GM03348 (cell line): ENCODE data around the gene TMEM143.
"Not testable (repeated sequence)": the region's sequence is repeated elsewhere in the genome, so short reads cannot be mapped to it uniquely, and the experiment has no call there.

ENCODE experiments used
- DNase-seq: peaks from one replicate; pipeline ENCODE4 v3.0.0; 2012; ENCODE audit warnings: low spot score

TMEM143 gene

DNA sequence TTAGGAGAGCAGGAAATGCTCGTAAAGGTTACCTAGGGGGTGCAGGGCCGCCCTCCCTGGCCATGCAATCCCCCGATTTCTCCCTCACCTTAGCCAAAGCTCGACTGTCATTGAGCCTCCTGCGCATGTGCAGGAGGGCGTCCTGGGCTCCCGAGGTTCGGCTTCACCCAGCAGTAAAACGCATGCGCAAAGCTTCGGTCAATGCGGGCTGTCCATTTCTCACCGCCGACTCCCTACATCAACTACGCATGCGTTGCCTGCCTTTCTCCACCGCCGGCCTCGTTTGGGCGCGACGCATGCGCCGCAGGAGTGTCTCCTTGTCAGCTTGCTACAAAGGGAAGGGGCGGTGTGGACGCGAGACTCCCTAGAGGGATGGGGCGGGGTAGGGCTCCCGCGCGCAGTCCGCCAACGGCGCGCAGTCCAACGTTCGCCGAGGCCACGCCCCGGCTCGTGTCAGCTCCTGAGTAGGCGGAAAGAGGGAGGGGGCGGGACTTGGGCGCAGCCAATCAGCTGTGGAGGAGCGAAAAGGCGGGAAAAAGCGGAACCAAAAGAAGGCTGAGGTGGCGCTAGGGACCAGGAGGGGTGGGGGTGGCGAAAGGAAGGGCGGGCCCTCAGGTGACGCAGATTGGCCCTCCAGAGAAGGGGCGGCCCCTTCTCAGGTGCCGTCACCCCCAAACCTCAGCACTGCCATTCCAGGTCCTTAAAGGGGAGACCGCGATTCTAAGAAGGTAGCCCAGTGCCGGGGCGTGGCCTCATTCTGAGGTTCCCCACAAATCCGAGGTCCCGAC is at the start of gene TMEM143, which contains the start of gene SYNGR4:
TSS of gene TMEM143 (minus strand) at position 131 of the 788 bp plus-strand sequence. CDS start at position 111, 20 bp downstream.
TSS of gene SYNGR4 (plus strand) at position 558 of the 788 bp plus-strand sequence. CDS start 1,476 bp downstream, outside the sequence.
- DNase-seq: peak; percentile 100

DNA sequence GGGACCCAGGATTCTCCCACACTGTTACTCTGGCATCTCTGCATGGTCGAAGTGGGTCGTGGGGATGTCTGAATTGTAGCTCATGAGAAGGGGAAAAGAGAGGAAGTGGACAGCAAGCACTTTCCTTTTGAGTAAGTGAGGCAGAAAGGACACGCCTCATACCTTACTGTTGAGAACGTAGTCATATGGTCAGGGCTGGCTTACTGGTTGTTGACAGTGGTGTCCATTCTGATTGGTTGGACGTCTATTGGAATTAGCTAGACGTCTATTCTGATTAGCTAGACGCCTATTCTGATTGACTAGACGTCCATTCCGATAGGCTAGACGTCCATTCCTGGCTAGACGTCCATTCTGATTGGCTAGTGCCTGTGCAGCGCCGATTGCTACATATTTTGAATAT is 42.1 kb upstream of the TMEM143 start:
- no peak for DNase-seq

DNA sequence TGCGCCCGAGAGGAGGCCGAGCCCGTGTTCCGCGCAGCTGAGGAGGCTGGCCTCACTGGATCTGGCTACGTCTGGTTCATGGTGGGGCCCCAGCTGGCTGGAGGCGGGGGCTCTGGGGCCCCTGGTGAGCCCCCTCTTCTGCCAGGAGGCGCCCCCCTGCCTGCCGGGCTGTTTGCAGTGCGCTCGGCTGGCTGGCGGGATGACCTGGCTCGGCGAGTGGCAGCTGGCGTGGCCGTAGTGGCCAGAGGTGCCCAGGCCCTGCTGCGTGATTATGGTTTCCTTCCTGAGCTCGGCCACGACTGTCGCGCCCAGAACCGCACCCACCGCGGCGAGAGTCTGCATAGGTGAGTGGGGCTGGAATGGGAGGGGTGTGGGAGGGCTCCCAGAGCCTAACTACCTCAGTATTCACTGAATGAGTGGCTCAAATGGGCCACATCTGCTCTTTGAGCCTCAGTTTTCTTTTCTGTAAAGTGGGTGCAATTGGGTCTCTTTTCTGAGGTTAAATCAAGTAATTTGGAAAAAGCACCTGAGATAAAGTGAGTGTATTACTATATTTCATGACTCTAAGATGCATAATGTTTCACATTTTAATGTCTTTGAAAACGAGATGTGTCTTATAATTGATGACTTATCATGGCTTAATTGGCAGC is 41.4 kb upstream of the TMEM143 start:
- DNase-seq: no peak

DNA sequence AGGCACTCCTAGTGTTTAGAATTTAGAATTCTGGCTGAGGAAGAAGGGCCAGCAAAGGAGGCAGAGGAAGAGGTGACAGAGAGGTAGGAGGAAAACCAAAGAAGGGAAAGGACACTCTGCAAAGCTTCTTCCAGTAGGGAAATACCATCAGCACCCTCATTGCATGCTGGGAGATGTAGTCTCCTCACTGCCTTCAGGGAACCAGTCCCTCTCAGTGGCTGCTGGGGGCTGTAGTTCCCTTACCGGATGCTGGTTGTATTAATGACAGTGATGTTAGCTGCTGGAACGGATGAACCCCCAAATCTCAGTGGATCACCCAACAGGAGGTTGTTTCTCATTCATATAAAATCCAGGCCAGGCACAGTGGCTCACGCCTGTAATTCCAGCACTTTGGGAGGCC is 39.9 kb upstream of the TMEM143 start:
- DNase-seq: peak; percentile 50

DNA sequence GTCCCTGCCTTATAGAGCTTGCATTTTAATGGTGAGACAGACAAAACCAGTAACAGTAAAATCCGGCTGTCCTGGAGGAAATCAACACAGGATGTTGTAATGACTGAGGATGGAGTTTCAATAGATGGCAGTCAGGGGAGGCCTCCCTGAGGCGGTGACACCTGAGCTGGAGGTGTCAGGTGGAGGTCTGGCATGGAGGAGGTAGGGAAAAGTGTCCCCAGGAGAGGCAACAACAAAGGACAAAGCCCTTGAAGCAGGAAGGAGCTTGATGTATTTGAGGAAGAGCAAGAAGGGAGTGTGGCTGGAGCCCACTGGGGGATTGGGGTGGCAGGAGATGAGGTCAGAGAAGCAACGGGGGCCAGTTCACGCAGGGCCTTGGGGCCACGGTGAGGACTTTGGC is 37.5 kb upstream of the TMEM143 start:
- DNase-seq: no peak

DNA sequence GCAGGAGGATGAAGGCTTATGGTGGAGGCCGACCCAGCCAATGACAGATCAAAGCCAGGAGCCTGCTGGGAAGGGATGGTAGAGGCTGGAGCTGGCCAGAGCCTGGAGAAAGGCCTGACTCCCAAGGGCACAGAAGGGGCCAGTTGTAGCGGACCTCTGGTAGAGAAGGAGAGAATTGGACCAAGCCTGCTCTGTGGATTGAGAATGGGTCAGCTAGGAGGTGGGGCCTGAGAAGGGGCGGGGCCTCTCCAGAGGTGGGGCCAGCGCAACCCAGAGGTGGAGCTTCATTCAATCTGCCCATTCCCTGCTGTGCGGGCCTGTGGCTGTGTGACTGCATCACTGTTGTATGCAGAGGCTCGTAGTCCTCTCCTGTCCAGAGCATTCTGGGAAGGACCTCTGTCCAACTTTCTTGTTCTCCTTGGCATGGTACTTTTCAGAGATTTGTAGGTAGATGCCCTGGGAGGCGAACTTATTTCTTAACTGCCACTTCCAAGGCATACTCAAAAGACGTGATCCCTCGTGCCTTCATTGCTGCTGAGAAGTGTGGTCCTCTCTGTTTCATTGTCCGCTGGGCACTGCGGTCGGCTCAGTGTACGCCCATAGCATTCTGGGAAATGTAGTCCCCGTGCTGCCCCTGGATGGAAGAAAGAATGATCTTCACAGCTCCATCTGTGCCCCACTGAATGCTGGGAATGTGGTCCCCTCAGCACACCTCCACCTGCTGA is 36.4 kb upstream of the TMEM143 start:
- peak; percentile 78 for DNase-seq

DNA sequence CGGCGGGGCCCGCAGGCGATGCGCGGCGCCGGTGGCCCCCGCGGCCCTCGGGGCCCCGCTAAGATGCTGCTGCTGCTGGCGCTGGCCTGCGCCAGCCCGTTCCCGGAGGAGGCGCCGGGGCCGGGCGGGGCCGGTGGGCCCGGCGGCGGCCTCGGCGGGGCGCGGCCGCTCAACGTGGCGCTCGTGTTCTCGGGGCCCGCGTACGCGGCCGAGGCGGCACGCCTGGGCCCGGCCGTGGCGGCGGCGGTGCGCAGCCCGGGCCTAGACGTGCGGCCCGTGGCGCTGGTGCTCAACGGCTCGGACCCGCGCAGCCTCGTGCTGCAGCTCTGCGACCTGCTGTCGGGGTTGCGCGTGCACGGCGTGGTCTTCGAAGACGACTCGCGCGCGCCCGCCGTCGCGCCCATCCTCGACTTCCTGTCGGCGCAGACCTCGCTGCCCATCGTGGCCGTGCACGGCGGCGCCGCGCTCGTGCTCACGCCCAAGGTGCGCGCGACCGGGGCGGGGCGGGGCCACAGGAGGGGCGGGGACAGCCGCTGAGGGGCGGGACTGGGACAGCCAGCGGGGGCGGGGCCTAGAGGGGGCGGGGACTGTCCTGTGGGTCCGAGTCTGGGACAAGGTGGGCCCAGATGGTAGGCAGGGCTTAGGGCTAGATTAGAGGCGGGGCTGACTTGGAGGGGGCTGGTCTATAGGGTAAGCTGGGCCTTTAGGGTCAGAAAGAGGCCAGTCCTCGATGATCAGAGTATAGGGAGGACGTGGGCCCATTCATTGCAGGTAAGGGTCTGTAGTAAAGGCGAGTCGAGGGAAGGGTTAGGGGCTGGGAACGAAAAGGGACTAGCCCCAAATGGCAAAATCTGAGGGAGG is 34.9 kb upstream of the TMEM143 start:
- peak; percentile 91 for DNase-seq

DNA sequence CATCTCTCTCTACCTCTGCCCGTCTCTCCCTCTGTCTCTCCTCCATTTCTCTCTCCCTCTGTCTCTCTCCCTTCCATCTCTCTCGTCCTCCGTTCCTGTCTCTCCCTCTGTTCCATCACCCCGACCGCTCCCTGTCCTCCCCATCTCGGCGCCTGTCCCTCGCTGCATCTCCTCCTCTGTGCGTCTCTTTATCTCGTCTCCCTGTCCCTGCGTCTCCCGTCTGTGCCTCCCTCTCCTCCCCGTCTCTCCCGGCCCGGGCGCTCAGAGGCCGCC is 34.3 kb upstream of the TMEM143 start:
- no peak for DNase-seq

DNA sequence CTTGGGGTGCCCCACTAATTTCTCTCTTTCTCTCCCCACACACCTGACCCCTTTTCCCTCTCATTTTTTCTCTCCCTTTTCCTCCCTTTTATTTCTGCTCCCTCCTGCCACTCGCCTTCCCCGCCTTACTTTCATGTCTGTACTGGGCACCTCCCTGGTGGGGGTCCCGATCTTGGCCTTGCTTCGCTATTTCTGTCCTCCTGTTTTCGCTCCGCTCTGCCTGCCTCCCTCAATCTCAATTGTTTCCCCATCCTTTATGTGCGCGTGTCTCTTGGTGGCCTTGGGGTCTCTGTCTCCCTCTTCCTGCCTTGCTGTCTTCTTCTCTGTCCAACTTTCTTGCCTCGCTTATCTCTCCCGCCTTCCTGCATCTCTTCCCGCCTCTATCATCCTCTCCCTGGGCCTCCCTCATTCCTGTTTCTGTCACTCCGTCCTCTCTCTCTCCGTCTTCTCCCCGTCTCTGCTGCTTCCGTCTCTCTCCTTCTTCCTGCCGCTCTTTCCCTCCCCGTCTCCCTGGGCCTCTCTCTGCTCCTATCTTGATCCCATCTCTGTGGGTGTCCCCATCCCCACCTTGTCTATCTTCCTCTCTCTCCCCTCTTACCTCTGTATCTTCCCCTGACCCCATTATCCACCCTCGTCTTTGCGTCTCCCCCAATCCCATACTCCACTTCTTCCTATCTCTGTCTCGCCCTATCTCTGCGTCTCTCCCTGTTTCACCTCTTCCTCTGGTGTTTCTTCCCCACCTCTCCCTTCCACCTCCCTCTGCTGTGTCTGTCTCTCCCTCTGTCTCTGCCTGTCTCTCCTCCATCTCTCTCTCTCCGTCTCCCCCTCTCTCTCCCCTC is 33.7 kb upstream of the TMEM143 start:
- no peak for DNase-seq

DNA sequence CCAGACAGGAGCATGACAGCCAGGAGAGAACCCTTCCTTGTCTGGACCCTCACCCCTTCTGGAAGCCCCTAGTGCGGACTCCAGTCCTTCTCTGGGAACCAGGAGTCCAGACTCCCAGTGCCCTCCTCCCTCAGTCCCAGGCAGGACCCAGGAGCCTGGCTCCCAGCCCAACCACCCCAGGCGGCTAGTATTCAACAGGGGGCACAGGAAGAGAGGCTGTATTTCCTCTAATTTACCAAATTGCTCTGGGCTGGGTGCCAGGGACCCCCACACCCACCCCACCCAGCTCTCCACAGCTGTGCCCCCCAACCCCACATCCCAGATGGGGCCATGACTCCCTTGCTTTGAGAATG is 33.1 kb upstream of the TMEM143 start:
- no peak for DNase-seq

DNA sequence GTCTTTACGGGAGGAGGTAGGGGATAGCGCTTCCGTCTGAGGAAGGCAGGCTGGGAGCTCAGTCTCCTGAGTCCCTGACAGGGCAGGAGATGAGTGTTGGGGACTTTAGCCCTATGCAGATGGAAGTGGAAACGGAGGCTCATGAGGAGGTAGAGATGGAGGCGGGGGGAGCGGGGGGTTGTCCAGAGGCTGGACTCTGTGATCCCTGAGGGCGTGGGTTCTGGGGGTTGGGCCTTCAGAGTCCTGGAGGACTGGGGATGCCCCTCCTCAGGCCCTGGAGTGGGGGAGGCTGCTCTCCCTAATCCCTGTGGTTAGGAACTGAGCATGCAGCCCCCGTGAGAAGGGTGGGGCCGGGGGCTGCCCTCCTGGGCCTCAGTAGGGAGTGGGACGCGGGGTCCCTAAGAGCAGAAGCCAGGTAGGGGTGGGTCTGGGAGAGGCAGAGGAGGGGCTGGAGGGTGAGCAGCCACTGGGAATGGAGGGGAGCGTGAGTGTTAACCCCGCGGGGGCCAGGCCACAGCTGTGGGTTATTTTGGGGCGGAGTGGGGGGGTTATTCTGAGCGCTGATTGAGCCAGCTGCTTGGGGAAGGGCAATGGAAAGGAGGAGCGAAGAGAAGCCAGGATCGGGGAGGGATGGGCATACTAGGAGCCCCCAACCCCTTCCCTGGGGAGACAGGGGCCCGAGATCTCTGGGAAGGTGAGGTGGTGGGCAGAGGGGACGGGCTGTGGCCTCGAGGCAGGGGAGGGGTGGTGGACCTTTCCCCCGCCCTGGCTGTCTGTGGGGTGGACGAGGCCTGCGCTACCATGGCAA is 32.5 kb upstream of the TMEM143 start:
- no peak for DNase-seq

DNA sequence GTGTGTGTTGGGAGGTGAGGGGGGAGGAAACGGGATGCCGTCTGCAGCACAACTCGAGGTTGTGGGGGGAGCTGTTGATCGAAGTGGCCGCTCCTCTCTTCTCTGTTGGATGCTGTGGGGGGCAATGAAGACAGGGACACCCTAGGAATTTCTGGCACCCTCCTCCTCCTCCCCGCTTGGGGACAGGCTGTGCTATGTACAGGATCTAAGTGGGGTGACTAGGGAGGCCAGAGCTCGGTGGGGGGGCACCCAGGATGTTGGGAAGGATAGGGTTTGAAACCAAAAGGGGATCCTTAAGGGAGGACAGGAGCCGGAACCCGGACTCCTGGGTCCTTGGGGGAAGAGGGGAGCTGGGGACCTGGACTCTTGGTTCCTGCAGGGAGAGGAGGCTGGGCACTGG is 31.8 kb upstream of the TMEM143 start:
- no peak for DNase-seq

DNA sequence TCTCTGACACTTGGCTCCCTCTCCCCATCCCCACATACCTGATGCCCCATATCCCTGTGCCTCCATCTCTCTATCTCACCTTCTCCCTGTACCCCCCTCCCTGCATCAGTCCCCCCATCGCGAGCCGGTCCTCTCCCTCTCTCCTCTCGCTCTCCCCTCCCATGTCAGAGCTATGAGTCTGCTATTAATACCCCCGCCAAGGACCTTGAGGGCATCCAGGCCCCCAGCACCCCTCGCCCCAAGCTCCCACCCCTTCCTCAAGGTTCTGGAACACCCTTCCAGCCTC is 31.4 kb upstream of the TMEM143 start:
- DNase-seq: no peak

DNA sequence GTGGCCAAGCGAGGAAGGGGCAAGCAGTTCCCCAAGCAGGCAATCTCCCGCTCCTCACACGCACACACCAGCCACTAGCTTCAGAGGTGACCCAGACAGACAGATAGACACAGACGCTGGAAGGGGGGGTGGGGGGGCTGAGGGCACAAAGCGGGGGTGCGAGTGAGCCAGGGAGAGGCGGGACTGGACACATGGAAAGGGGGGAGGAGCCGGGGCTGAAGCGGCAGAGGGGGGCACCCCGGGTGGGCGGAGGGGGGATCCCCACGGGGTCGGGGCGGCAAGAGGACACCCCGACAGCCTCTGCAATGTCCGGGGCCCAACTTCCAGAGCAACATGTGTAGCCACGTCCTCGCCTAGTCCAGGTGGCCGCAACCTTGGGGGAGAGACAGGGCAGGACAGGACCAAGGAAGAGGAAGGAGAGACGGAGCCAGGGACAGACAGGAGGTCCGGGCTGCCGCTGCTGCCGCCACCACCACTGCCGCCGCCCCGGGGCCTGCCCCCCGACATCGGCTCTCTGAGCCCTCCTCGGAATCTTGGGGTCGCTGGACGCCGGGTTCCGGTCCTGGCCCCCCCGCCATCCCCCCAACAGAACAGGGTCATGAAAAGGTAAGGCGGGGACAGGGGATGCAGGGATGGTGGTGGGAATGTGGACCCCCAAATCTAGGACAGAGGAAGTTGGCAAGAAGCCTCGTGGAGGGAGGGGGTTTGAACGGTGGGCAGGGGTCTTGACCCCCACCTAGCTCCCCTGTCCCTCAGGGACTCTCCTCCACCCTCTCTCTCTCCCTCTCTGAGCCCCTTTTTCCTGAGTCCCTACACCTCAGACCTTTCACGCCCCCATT is 30.8 kb upstream of the TMEM143 start:
- DNase-seq: no peak

DNA sequence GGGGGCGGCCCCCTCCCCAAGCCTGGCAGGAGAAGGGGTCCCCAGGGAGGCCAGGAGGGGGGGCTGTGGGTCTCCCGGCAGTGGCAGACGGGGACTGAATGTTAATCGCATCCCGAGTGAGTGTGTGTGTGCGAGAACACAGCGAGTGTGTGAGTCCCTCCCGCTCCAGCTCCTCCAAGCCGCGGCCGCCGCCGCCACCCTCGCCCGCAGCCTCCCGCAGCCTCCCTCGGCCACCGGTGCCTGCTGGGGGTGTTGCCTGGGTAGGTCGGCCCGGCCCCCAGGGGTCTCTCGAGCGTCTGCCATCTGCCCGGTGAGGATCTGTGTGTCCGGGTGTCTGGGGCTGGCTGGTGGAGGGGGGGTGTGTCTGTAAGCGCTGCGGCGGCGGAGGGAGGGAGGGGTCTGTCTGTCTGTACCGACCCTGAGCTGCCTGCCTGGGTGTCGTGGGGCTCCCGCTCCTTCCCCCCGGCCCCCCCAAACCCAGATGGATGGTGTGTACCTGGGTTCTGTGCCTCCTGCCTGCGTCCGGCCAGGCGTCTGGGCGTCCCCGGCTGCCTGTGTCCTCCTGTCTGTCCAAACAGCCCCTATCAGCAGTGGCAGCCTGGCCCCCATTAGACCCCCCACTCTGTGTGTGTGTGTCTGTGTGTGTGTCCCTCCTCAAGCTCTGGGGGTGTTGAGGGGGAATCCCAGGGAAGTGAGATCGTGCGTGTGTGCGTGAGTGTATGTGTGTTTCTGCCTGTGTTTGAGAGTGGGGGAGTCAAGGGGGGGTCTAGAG is 30.0 kb upstream of the TMEM143 start, which contains the start of gene GRIN2D:
TSS of gene GRIN2D (plus strand) at position 110 of the 772 bp plus-strand sequence. CDS start 4,725 bp downstream, outside the sequence.
- peak; percentile 43 for DNase-seq

DNA sequence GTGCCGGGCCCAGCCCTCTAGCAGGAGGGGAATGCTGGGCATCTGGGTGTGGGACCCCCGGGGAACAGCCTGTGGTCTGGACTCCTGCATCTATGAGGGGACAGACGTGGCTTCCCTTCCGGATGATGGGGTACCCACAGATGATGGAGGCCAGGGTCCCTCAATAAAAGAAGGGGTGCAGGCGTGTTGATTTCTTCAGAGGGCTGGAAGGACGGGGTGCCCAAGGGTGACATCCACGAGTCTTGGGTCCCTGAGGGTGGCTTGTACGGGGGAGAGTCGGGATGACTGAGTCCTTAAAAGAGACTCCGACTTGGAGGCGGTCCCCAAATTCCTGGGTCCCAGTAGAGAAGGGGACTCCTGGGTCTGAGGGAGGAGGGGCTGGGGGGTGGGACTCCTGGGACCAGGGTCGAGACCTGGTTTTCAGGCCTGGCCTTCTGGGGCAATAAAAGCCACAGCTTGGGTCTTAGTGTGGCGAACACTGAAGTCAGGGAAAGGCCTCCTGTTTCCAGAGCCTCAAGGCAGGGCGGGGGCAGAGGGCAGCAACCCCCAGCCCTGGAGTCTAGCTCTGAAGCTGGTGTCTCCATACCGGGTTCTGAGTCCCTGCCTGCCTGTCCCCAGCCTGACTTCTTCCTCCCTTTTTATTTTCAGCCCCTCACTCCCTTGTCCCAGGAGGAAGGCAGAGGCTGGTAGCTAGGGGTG is 29.3 kb upstream of the TMEM143 start:
- DNase-seq: no peak

DNA sequence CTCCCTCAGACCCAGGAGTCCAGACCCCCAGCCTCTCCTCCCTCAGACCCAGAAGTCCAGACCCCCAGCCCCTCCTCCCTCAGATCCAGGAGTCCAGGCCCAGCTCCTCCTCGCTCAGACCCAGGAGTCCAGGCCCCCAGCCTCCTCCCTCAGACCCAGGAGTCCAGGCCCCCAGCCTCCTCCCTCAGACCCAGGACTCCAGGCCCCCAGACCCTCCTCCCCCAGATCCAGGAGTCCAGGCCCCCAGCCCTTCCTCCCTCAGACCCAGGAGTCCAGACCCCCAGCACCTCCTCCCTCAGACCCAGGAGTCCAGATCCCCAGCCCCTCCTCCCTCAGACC is 28.2 kb upstream of the TMEM143 start:
- DNase-seq: not testable (repeated sequence)
